ENCODE data around the gene MC4R.

DNA sequence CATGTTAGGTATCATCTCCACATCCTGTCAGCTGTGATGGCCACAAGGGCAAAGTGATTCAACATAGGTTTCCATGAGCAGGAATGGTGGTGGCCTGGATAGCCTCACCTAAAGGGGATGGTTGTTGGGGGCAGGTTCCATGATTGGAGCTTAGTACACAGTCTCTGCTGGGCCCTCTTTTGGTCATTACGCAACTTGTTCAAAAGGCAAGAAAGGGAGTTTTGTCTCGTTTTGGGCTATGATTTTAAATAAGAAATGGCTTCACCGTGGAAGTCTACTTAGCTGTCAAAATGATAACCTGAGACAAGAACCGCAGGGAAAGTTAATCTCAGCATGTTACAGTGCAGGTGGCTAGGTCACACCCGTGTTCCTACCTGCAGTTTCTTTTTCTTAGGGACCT, 13.1 kb upstream of the MC4R start:
- TF ChIP-seq, protein P1, sequence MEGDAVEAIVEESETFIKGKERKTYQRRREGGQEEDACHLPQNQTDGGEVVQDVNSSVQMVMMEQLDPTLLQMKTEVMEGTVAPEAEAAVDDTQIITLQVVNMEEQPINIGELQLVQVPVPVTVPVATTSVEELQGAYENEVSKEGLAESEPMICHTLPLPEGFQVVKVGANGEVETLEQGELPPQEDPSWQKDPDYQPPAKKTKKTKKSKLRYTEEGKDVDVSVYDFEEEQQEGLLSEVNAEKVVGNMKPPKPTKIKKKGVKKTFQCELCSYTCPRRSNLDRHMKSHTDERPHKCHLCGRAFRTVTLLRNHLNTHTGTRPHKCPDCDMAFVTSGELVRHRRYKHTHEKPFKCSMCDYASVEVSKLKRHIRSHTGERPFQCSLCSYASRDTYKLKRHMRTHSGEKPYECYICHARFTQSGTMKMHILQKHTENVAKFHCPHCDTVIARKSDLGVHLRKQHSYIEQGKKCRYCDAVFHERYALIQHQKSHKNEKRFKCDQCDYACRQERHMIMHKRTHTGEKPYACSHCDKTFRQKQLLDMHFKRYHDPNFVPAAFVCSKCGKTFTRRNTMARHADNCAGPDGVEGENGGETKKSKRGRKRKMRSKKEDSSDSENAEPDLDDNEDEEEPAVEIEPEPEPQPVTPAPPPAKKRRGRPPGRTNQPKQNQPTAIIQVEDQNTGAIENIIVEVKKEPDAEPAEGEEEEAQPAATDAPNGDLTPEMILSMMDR (IDR thresholded peaks at IDR 0.05) = no peak
- TF ChIP-seq POLR2A (IDR thresholded peaks at IDR 0.05) (no peak), POLR2AphosphoS5 (IDR thresholded peaks at IDR 0.05) (no peak)

All from gastroesophageal sphincter (tissue), 3 donors.